Chondrocyte (in vitro differentiated cells): ENCODE results near the gene SLC6A12. TPM values are rescaled to one million over a fixed set of nuclear protein-coding genes. Genes with fewer than 3 reads are reported as not detected.

Source experiments
- DNase-seq: peaks from one replicate; pipeline ENCODE4 v3.0.0; 2021; ENCODE audit warnings: mixed read lengths, low spot score
- H3K27ac Mint-ChIP-seq: one replicate; pipeline ENCODE4 v1.8.0; 2021; ENCODE audit warnings: mild to moderate bottlenecking, moderate library complexity, mixed read lengths; ENCODE audit not compliant: unreplicated experiment
- H3K27me3 Mint-ChIP-seq: 2 replicates; pipeline ENCODE4 v1.8.0; 2021; ENCODE audit warnings: low read depth, mixed read lengths
- H3K36me3 Mint-ChIP-seq: 2 replicates; pipeline ENCODE4 v1.8.0; 2021; ENCODE audit warnings: low read depth, mixed read lengths
- H3K4me1 Mint-ChIP-seq: 2 replicates; pipeline ENCODE4 v1.8.0; 2021; ENCODE audit warnings: low read depth, mild to moderate bottlenecking, mixed read lengths
- H3K4me3 Mint-ChIP-seq: one replicate; pipeline ENCODE4 v1.8.0; 2021; ENCODE audit warnings: mild to moderate bottlenecking, moderate library complexity, mixed read lengths; ENCODE audit not compliant: unreplicated experiment
- H3K9me3 Mint-ChIP-seq: 2 replicates; pipeline ENCODE4 v1.8.0; 2021; ENCODE audit warnings: low read depth, mixed read lengths
- total RNA-seq: library from RNA; stranded (reverse); gene quantifications from 3 replicates; pipeline ENCODE4 v1.2.1, GENCODE V29; 2021
- TF ChIP-seq, protein P1 (sequence below): fragments of 200-600 bp; sonication (generic); IDR thresholded peaks from 2 replicates; pipeline ENCODE4 v1.5.0; 2021; ENCODE audit warnings: antibody characterized with exemption, mild to moderate bottlenecking, moderate library complexity

Gene SLC6A12
- total RNA-seq, 1 donor from 2014 or later = 0.42 TPM

GRCh38 chr12:256958-257357 lies 43.0 kb upstream of the SLC6A12 start:
- Mint-ChIP-seq H3K4me3 (no peak overlapping the region), H3K36me3 (no peaks in the 10 kb centered on the region), H3K27ac (no peak overlapping the region), H3K4me1 (no peaks in the 10 kb centered on the region), H3K9me3 (no peaks in the 10 kb centered on the region), H3K27me3 (peaks cover 43% of the 10 kb centered on the region)
- TF ChIP-seq, protein P1, sequence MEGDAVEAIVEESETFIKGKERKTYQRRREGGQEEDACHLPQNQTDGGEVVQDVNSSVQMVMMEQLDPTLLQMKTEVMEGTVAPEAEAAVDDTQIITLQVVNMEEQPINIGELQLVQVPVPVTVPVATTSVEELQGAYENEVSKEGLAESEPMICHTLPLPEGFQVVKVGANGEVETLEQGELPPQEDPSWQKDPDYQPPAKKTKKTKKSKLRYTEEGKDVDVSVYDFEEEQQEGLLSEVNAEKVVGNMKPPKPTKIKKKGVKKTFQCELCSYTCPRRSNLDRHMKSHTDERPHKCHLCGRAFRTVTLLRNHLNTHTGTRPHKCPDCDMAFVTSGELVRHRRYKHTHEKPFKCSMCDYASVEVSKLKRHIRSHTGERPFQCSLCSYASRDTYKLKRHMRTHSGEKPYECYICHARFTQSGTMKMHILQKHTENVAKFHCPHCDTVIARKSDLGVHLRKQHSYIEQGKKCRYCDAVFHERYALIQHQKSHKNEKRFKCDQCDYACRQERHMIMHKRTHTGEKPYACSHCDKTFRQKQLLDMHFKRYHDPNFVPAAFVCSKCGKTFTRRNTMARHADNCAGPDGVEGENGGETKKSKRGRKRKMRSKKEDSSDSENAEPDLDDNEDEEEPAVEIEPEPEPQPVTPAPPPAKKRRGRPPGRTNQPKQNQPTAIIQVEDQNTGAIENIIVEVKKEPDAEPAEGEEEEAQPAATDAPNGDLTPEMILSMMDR = no peak
- no peak for DNase-seq

DNA sequence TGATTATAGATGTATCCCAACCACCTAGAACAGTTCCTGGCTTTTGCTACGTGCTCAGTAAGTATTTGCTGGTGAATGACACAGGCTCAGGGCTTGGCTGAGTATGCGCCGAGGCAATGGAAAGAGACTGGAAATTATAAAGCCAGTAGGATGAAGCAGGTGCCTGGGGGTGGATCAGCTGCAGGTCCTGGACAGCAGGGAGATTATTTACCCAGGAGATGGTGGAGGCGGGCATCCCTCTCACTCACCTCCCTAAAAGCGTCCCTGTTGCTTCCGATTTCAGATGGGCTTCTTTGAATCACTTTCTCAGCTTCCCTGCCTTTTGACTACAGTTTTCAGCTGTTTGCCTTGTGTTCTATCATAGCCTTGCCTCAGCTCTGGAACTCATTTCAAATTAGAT lies 42.3 kb upstream of the SLC6A12 start:
- TF ChIP-seq, protein P1 = no peak
- no peak for DNase-seq
- Mint-ChIP-seq H3K36me3 (no peaks in the 10 kb centered on the region), H3K27me3 (peaks cover 43% of the 10 kb centered on the region), H3K27ac (no peak overlapping the region), H3K4me3 (no peak overlapping the region), H3K9me3 (no peaks in the 10 kb centered on the region), H3K4me1 (no peaks in the 10 kb centered on the region)

- TF ChIP-seq, protein P1 = no peak
- Mint-ChIP-seq H3K4me1 (no peaks in the 10 kb centered on the region), H3K4me3 (no peak overlapping the region), H3K9me3 (no peaks in the 10 kb centered on the region), H3K27ac (no peak overlapping the region), H3K27me3 (peaks cover 42% of the 10 kb centered on the region), H3K36me3 (no peaks in the 10 kb centered on the region)
- no peak for DNase-seq
Observed at GRCh38 chr12:254912-255311, 41.0 kb upstream of the SLC6A12 start.

DNA sequence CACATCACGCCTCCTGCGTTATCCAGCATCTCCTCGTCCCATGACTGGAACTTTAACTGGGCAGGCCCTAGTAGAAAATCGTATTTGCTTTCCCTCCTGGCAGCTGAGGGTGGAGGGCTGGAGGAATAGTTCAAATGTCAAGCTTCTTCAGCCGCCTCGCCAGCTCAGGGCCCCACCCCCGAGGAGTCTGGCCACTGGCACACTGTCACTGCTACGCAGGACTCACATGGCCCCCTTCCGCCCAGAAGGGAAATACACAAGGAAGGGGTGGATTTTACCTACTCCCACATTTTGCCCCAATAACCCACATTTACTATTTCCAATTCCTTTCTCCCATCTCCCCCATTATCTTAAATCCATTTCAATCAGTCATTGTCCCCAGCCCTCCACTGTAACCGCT lies 40.1 kb upstream of the SLC6A12 start:
- no peak overlapping the region for H3K27ac Mint-ChIP-seq
- H3K36me3 Mint-ChIP-seq = no peaks in the 10 kb centered on the region
- no peaks in the 10 kb centered on the region for H3K4me1 Mint-ChIP-seq
- TF ChIP-seq, protein P1 = no peak
- H3K9me3 Mint-ChIP-seq = no peaks in the 10 kb centered on the region
- peaks cover 38% of the 10 kb centered on the region for H3K27me3 Mint-ChIP-seq
- no peak overlapping the region for H3K4me3 Mint-ChIP-seq
- DNase-seq = no peak

GRCh38 chr12:253116-253831 lies 39.3 kb upstream of the SLC6A12 start:
- Mint-ChIP-seq H3K27ac (no peak overlapping the region), H3K4me1 (no peaks in the 10 kb centered on the region), H3K27me3 (peaks cover 38% of the 10 kb centered on the region), H3K9me3 (no peaks in the 10 kb centered on the region), H3K36me3 (no peaks in the 10 kb centered on the region), H3K4me3 (no peak overlapping the region)
- DNase-seq = no peak
- TF ChIP-seq, protein P1 = no peak
